ENCODE results near the gene TTC38.

TTC38 gene

GRCh38 chr22:46233231-46233630, 34.6 kb upstream of the TTC38 start:
- Histone ChIP-seq H3K36me3 (ENCODE audit: control insufficient read depth in 2 of 2, insufficient read depth in 2 of 2, low read length in 2 of 2) (peaks cover 31 to 42% of the 10 kb centered on the region in 2 donors), H3K4me1 (ENCODE audit: control insufficient read depth in 2 of 2, insufficient read depth in 2 of 2, low read length in 2 of 2) (no peaks in the 10 kb centered on the region), H3K27ac (ENCODE audit: low read depth in 2 of 2, low read length in 2 of 2) (no peak overlapping the region), H3K9me3 (ENCODE audit: control insufficient read depth in 2 of 2, low read length in 2 of 2) (no peaks in the 10 kb centered on the region), H3K9ac (ENCODE audit: low read depth in 1 of 2, low read length in 2 of 2) (no peak overlapping the region), H3K4me3 (ENCODE audit: low read length in 2 of 2) (no peak overlapping the region), H3K27me3 (ENCODE audit: control insufficient read depth in 2 of 2, insufficient read depth in 2 of 2, low read length in 2 of 2) (no peaks in the 10 kb centered on the region)

- H3K4me3 ChIP-seq (ENCODE audit: low read length in 2 of 2), result no peak overlapping the region
- no peaks in the 10 kb centered on the region for H3K4me1 ChIP-seq (ENCODE audit: control insufficient read depth in 2 of 2, insufficient read depth in 2 of 2, low read length in 2 of 2)
- no peak overlapping the region for H3K9ac ChIP-seq (ENCODE audit: low read depth in 1 of 2, low read length in 2 of 2)
- peaks cover 44 to 54% of the 10 kb centered on the region in 2 donors for H3K36me3 ChIP-seq (ENCODE audit: control insufficient read depth in 2 of 2, insufficient read depth in 2 of 2, low read length in 2 of 2)
- H3K27ac ChIP-seq (ENCODE audit: low read depth in 2 of 2, low read length in 2 of 2), result no peak overlapping the region
- H3K9me3 ChIP-seq (ENCODE audit: control insufficient read depth in 2 of 2, low read length in 2 of 2), result no peaks in the 10 kb centered on the region
- H3K27me3 ChIP-seq (ENCODE audit: control insufficient read depth in 2 of 2, insufficient read depth in 2 of 2, low read length in 2 of 2), result no peaks in the 10 kb centered on the region
Observed at GRCh38 chr22:46234969-46235368, 32.8 kb upstream of the TTC38 start.

GRCh38 chr22:46237453-46238124, 30.2 kb upstream of the TTC38 start:
- Histone ChIP-seq H3K4me3 (ENCODE audit: low read length in 2 of 2) (no peak overlapping the region), H3K9ac (ENCODE audit: low read depth in 1 of 2, low read length in 2 of 2) (no peak overlapping the region), H3K27me3 (ENCODE audit: control insufficient read depth in 2 of 2, insufficient read depth in 2 of 2, low read length in 2 of 2) (no peaks in the 10 kb centered on the region), H3K27ac (ENCODE audit: low read depth in 2 of 2, low read length in 2 of 2) (no peak overlapping the region), H3K4me1 (ENCODE audit: control insufficient read depth in 2 of 2, insufficient read depth in 2 of 2, low read length in 2 of 2) (peaks cover 0 to 3% of the 10 kb centered on the region in 2 donors), H3K9me3 (ENCODE audit: control insufficient read depth in 2 of 2, low read length in 2 of 2) (no peaks in the 10 kb centered on the region), H3K36me3 (ENCODE audit: control insufficient read depth in 2 of 2, insufficient read depth in 2 of 2, low read length in 2 of 2) (peaks cover 37 to 47% of the 10 kb centered on the region in 2 donors)

- H3K4me3 ChIP-seq (ENCODE audit: low read length in 2 of 2), result no peak overlapping the region
- no peaks in the 10 kb centered on the region for H3K27me3 ChIP-seq (ENCODE audit: control insufficient read depth in 2 of 2, insufficient read depth in 2 of 2, low read length in 2 of 2)
- H3K9me3 ChIP-seq (ENCODE audit: control insufficient read depth in 2 of 2, low read length in 2 of 2), result no peaks in the 10 kb centered on the region
- peaks cover 0 to 3% of the 10 kb centered on the region in 2 donors for H3K4me1 ChIP-seq (ENCODE audit: control insufficient read depth in 2 of 2, insufficient read depth in 2 of 2, low read length in 2 of 2)
- no peak overlapping the region for H3K9ac ChIP-seq (ENCODE audit: low read depth in 1 of 2, low read length in 2 of 2)
- H3K27ac ChIP-seq (ENCODE audit: low read depth in 2 of 2, low read length in 2 of 2), result no peak overlapping the region
- H3K36me3 ChIP-seq (ENCODE audit: control insufficient read depth in 2 of 2, insufficient read depth in 2 of 2, low read length in 2 of 2), result peaks cover 38 to 41% of the 10 kb centered on the region in 2 donors
Observed at GRCh38 chr22:46238541-46238940, 29.3 kb upstream of the TTC38 start.

- no peak overlapping the region for H3K27ac ChIP-seq (ENCODE audit: low read depth in 2 of 2, low read length in 2 of 2)
- no peak overlapping the region for H3K9ac ChIP-seq (ENCODE audit: low read depth in 1 of 2, low read length in 2 of 2)
Observed at GRCh38 chr22:46239261-46240048, 28.4 kb upstream of the TTC38 start.

GRCh38 chr22:46240073-46240472, 27.7 kb upstream of the TTC38 start:
- Histone ChIP-seq H3K4me1 (ENCODE audit: control insufficient read depth in 2 of 2, insufficient read depth in 2 of 2, low read length in 2 of 2) (peaks cover 0 to 3% of the 10 kb centered on the region in 2 donors), H3K27me3 (ENCODE audit: control insufficient read depth in 2 of 2, insufficient read depth in 2 of 2, low read length in 2 of 2) (no peaks in the 10 kb centered on the region), H3K9me3 (ENCODE audit: control insufficient read depth in 2 of 2, low read length in 2 of 2) (no peaks in the 10 kb centered on the region), H3K4me3 (ENCODE audit: low read length in 2 of 2) (no peak overlapping the region), H3K9ac (ENCODE audit: low read depth in 1 of 2, low read length in 2 of 2) (no peak overlapping the region), H3K27ac (ENCODE audit: low read depth in 2 of 2, low read length in 2 of 2) (no peak overlapping the region), H3K36me3 (ENCODE audit: control insufficient read depth in 2 of 2, insufficient read depth in 2 of 2, low read length in 2 of 2) (peaks cover 35 to 38% of the 10 kb centered on the region in 2 donors)

More at GRCh38 chr22:46239261-46240048, 28.4 kb upstream of the TTC38 start:
- Histone ChIP-seq H3K9me3 (ENCODE audit: control insufficient read depth in 2 of 2, low read length in 2 of 2) (no peaks in the 10 kb centered on the region), H3K36me3 (ENCODE audit: control insufficient read depth in 2 of 2, insufficient read depth in 2 of 2, low read length in 2 of 2) (peaks cover 39 to 41% of the 10 kb centered on the region in 2 donors), H3K4me3 (ENCODE audit: low read length in 2 of 2) (no peak overlapping the region), H3K27me3 (ENCODE audit: control insufficient read depth in 2 of 2, insufficient read depth in 2 of 2, low read length in 2 of 2) (no peaks in the 10 kb centered on the region), H3K4me1 (ENCODE audit: control insufficient read depth in 2 of 2, insufficient read depth in 2 of 2, low read length in 2 of 2) (peaks cover 0 to 3% of the 10 kb centered on the region in 2 donors)

GRCh38 chr22:46240506-46240905, 27.3 kb upstream of the TTC38 start:
- H3K27ac ChIP-seq (ENCODE audit: low read depth in 2 of 2, low read length in 2 of 2), result no peak overlapping the region
- no peaks in the 10 kb centered on the region for H3K9me3 ChIP-seq (ENCODE audit: control insufficient read depth in 2 of 2, low read length in 2 of 2)
- H3K4me3 ChIP-seq (ENCODE audit: low read length in 2 of 2), result no peak overlapping the region
- peaks cover 0 to 3% of the 10 kb centered on the region in 2 donors for H3K4me1 ChIP-seq (ENCODE audit: control insufficient read depth in 2 of 2, insufficient read depth in 2 of 2, low read length in 2 of 2)
- no peak overlapping the region for H3K9ac ChIP-seq (ENCODE audit: low read depth in 1 of 2, low read length in 2 of 2)
- H3K36me3 ChIP-seq (ENCODE audit: control insufficient read depth in 2 of 2, insufficient read depth in 2 of 2, low read length in 2 of 2), result peaks cover 31 to 33% of the 10 kb centered on the region in 2 donors
- no peaks in the 10 kb centered on the region for H3K27me3 ChIP-seq (ENCODE audit: control insufficient read depth in 2 of 2, insufficient read depth in 2 of 2, low read length in 2 of 2)

- no peak overlapping the region for H3K9ac ChIP-seq (ENCODE audit: low read depth in 1 of 2, low read length in 2 of 2)
- no peaks in the 10 kb centered on the region for H3K9me3 ChIP-seq (ENCODE audit: control insufficient read depth in 2 of 2, low read length in 2 of 2)
- H3K27ac ChIP-seq (ENCODE audit: low read depth in 2 of 2, low read length in 2 of 2), result no peak overlapping the region
- no peak overlapping the region for H3K4me3 ChIP-seq (ENCODE audit: low read length in 2 of 2)
- no peaks in the 10 kb centered on the region for H3K27me3 ChIP-seq (ENCODE audit: control insufficient read depth in 2 of 2, insufficient read depth in 2 of 2, low read length in 2 of 2)
- peaks cover 28 to 31% of the 10 kb centered on the region in 2 donors for H3K36me3 ChIP-seq (ENCODE audit: control insufficient read depth in 2 of 2, insufficient read depth in 2 of 2, low read length in 2 of 2)
- H3K4me1 ChIP-seq (ENCODE audit: control insufficient read depth in 2 of 2, insufficient read depth in 2 of 2, low read length in 2 of 2), result peaks cover 0 to 3% of the 10 kb centered on the region in 2 donors
Observed at GRCh38 chr22:46240907-46241306, 26.9 kb upstream of the TTC38 start.

- no peak overlapping the region for H3K9ac ChIP-seq (ENCODE audit: low read depth in 1 of 2, low read length in 2 of 2)
- no peak overlapping the region for H3K27ac ChIP-seq (ENCODE audit: low read depth in 2 of 2, low read length in 2 of 2)
- peaks cover 26 to 28% of the 10 kb centered on the region in 2 donors for H3K36me3 ChIP-seq (ENCODE audit: control insufficient read depth in 2 of 2, insufficient read depth in 2 of 2, low read length in 2 of 2)
Observed at GRCh38 chr22:46241396-46242007, 26.3 kb upstream of the TTC38 start.

GRCh38 chr22:46242076-46242475, 25.7 kb upstream of the TTC38 start:
- no peaks in the 10 kb centered on the region for H3K9me3 ChIP-seq (ENCODE audit: control insufficient read depth in 2 of 2, low read length in 2 of 2)
- no peaks in the 10 kb centered on the region for H3K27me3 ChIP-seq (ENCODE audit: control insufficient read depth in 2 of 2, insufficient read depth in 2 of 2, low read length in 2 of 2)
- peaks cover 0 to 3% of the 10 kb centered on the region in 2 donors for H3K4me1 ChIP-seq (ENCODE audit: control insufficient read depth in 2 of 2, insufficient read depth in 2 of 2, low read length in 2 of 2)
- H3K4me3 ChIP-seq (ENCODE audit: low read length in 2 of 2), result no peak overlapping the region
- H3K36me3 ChIP-seq (ENCODE audit: control insufficient read depth in 2 of 2, insufficient read depth in 2 of 2, low read length in 2 of 2), result peaks cover 22 to 28% of the 10 kb centered on the region in 2 donors
- no peak overlapping the region for H3K27ac ChIP-seq (ENCODE audit: low read depth in 2 of 2, low read length in 2 of 2)
- no peak overlapping the region for H3K9ac ChIP-seq (ENCODE audit: low read depth in 1 of 2, low read length in 2 of 2)

More at GRCh38 chr22:46241396-46242007, 26.3 kb upstream of the TTC38 start:
- H3K4me1 ChIP-seq (ENCODE audit: control insufficient read depth in 2 of 2, insufficient read depth in 2 of 2, low read length in 2 of 2), result peaks cover 0 to 3% of the 10 kb centered on the region in 2 donors
- H3K4me3 ChIP-seq (ENCODE audit: low read length in 2 of 2), result no peak overlapping the region
- no peaks in the 10 kb centered on the region for H3K27me3 ChIP-seq (ENCODE audit: control insufficient read depth in 2 of 2, insufficient read depth in 2 of 2, low read length in 2 of 2)
- H3K9me3 ChIP-seq (ENCODE audit: control insufficient read depth in 2 of 2, low read length in 2 of 2), result no peaks in the 10 kb centered on the region

All from mucosa of rectum (tissue), 2 donors.